ENCODE data around the gene SDHAF3.

GRCh38 chr7:97130417-97131139 is 13.1 kb downstream of the SDHAF3 start:
- TF ChIP-seq EZH2 (IDR thresholded peaks at IDR 0.05; ENCODE audit: low read length, missing control alignments) = no peak
- no peak for TF ChIP-seq CTCF (conservative IDR thresholded peaks at IDR 0.05 in 1 of 2, IDR thresholded peaks at IDR 0.05 in 1 of 2; ENCODE audit: low read depth in 1 of 2, low read length in 2 of 2)

All from fibroblast of lung (primary cell).